OCI-LY3 (cell line): ENCODE measurements around the gene GLYATL3.
"Not testable (repeated sequence)": the region's sequence is repeated elsewhere in the genome, so short reads cannot be mapped to it uniquely, and the experiment has no call there.

ENCODE experiments used
- EZH2phosphoT487 ChIP-seq: fragments of 200-600 bp; shearing (Covaris generic); IDR thresholded peaks from 2 replicates; pipeline ENCODE4 v1.6.1; 2018; ENCODE audit warnings: antibody characterized with exemption, mixed run types, low read depth
- TF ChIP-seq, protein P1 (sequence below): fragments of 200-600, 300-600 bp; sonication (generic); IDR thresholded peaks from 2 replicates; pipeline ENCODE4 v1.5.1; 2014; ENCODE audit warnings: antibody characterized with exemption, low read length, low read depth

DNA sequence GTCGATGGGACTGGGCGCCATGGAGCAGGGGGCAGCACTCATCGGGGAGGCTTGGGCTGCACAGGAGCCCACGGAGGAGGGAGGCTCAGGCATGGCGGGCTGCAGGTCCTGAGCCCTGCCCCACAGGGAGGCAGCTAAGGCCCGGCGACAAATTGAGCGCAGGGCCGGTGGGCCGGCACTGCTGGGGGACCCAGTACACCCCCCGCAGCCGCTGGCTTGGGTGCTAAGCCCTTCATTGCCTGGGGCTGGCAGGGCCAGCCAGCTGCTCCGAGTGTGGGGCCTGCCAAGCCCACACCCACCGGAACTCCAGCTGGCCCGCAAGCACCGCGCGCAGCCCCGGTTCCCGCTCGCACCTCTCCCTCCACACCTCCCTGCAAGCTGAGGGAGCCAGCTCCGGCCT lies 17.9 kb upstream of the GLYATL3 start:
- TF ChIP-seq, protein P1, sequence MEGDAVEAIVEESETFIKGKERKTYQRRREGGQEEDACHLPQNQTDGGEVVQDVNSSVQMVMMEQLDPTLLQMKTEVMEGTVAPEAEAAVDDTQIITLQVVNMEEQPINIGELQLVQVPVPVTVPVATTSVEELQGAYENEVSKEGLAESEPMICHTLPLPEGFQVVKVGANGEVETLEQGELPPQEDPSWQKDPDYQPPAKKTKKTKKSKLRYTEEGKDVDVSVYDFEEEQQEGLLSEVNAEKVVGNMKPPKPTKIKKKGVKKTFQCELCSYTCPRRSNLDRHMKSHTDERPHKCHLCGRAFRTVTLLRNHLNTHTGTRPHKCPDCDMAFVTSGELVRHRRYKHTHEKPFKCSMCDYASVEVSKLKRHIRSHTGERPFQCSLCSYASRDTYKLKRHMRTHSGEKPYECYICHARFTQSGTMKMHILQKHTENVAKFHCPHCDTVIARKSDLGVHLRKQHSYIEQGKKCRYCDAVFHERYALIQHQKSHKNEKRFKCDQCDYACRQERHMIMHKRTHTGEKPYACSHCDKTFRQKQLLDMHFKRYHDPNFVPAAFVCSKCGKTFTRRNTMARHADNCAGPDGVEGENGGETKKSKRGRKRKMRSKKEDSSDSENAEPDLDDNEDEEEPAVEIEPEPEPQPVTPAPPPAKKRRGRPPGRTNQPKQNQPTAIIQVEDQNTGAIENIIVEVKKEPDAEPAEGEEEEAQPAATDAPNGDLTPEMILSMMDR = not testable (repeated sequence)
- not testable (repeated sequence) for TF ChIP-seq EZH2phosphoT487
